HG03565 (cell line): ENCODE measurements around the gene ANKRD50.

Experiments
- ATAC-seq: cut with Tn5 transposase; IDR thresholded peaks from one replicate; pipeline ENCODE4 v1.9.1; 2021; ENCODE audit warnings: mild to moderate bottlenecking, moderate library complexity; ENCODE audit not compliant: unreplicated experiment

Gene ANKRD50

GRCh38 chr4:124636788-124637187 lies 75.7 kb downstream of the ANKRD50 start:
- ATAC-seq = no peak

- no peak for ATAC-seq
Observed at GRCh38 chr4:124635331-124635730, 77.2 kb downstream of the ANKRD50 start.

GRCh38 chr4:124633285-124633941 lies 79.1 kb downstream of the ANKRD50 start:
- no peak for ATAC-seq

GRCh38 chr4:124632439-124632838 lies 80.1 kb downstream of the ANKRD50 start:
- no peak for ATAC-seq

- ATAC-seq = peak; percentile 100
Observed at GRCh38 chr4:124631760-124632159, 80.8 kb downstream of the ANKRD50 start.

GRCh38 chr4:124629681-124630080 lies 82.9 kb downstream of the ANKRD50 start:
- no peak for ATAC-seq
